GM12878 (cell line): Measurements from ENCODE around the gene B3GNT8. TPM values are rescaled to one million over a fixed set of nuclear protein-coding genes. Genes with fewer than 3 reads are reported as not detected.

Source experiments
- E4F1 ChIP-seq: fragments of 450-650 bp; IDR thresholded peaks from 2 replicates; pipeline ENCODE4 v1.6.1; 2018; ENCODE audit warnings: borderline replicate concordance, mild to moderate bottlenecking; ENCODE audit not compliant: partially characterized antibody
- EP300 ChIP-seq, 2 experiments: fragments of 150-350 bp in 1 of 2; IDR thresholded peaks; 2 replicates each; pipeline ENCODE4 v1.6.1; 2011 to 2012; ENCODE audit warnings: low read depth in 2 of 2, low read length in 2 of 2, borderline replicate concordance in 1 of 2, improper control_type of control experiment in 1 of 2, inconsistent platforms in 1 of 2; ENCODE audit not compliant: control insufficient read depth in 1 of 2
- HCFC1 ChIP-seq: fragments of 150-350 bp; IDR thresholded peaks from 2 replicates; pipeline ENCODE4 v1.6.1; 2014; ENCODE audit warnings: low read length
- MAX ChIP-seq: IDR thresholded peaks from 2 replicates; pipeline ENCODE4 v1.6.1; 2012; ENCODE audit warnings: low read depth, low read length, improper control_type of control experiment
- NKRF ChIP-seq: fragments of 450-650 bp; conservative IDR thresholded peaks from 2 replicates; pipeline ENCODE4 v1.6.1; 2017; ENCODE audit warnings: mild to moderate bottlenecking, moderate library complexity
- PRDM15 ChIP-seq: fragments of 450-650 bp; formaldehyde crosslinking; IDR thresholded peaks from 2 replicates; pipeline ENCODE4 v1.4.0; 2020; ENCODE audit warnings: mild to moderate bottlenecking, moderate library complexity
- RELA ChIP-seq: fragments of 450-650 bp; IDR thresholded peaks from 2 replicates; pipeline ENCODE4 v1.8.0; 2014; ENCODE audit warnings: borderline replicate concordance; ENCODE audit not compliant: partially characterized antibody
- SRF ChIP-seq, 2 experiments: IDR thresholded peaks; 2 replicates each; pipeline ENCODE4 v1.6.1; 2011; ENCODE audit warnings: low read depth in 2 of 2, low read length in 2 of 2, mild to moderate bottlenecking in 1 of 2, moderate library complexity in 1 of 2
- ZNF274 ChIP-seq: IDR thresholded peaks from one replicate; pipeline ENCODE4 v1.8.0; 2011; ENCODE audit not compliant: insufficient read length, insufficient read depth
- polyA plus RNA-seq, 11 experiments: library from polyadenylated mRNA; depleted of rRNA in 4 of 11; unstranded in 6 of 11; stranded (reverse) in 5 of 11; fragments of >200 nt; fragmentation: Nextera tagmentation in 4 of 11; fragmentation: Illumina TruSeq in 1 of 11; extraction: Ambion mirVana in 4 of 11; extraction: Trizol in 1 of 11; gene quantifications; 1 replicate in 1 of 11; 2 replicates in 10 of 11; pipeline versions ENCODE4 v1.2.1 to v1.2.3, GENCODE V29; 2011 to 2016; ENCODE audit warnings: inconsistent platforms in 2 of 11, missing spikeins in 2 of 11, low read depth in 1 of 11
- total RNA-seq, 4 experiments: library from RNA; depleted of rRNA in 3 of 4; stranded (reverse); fragments of >200 nt in 3 of 4; fragmentation: Illumina TruSeq in 1 of 4; extraction: Trizol in 1 of 4; gene quantifications; 2 replicates each; pipeline versions ENCODE4 v1.2.1 to v1.2.3, GENCODE V29; 2013 to 2021

B3GNT8 gene
- total and polyA plus RNA-seq, 10 of the 15 experiments (the other 5 are each of a cell fraction or from before 2014, with no cell fraction given): 0.06 to 1.2 (median 0.31) TPM; not detected in 4

GRCh38 chr19:41449079-41449864, 22.1 kb upstream of the B3GNT8 start (continued):
- peak; percentile 13; the same call in 1 of the 2 replicates for TF ChIP-seq MAX
- TF ChIP-seq RELA: peak; percentile 23
- TF ChIP-seq ZNF274: no peak
- no peak; the same call in 1 of the 2 replicates for TF ChIP-seq HCFC1
- no peak for TF ChIP-seq PRDM15 (CRISPR knock-in tag)
- no peak for TF ChIP-seq SRF (IDR thresholded peaks at IDR 0.05; ENCODE audit: low read depth in 2 of 2, low read length in 2 of 2)
- TF ChIP-seq E4F1: no peak
- TF ChIP-seq EP300 (IDR thresholded peaks at IDR 0.05; ENCODE audit: borderline replicate concordance in 1 of 2, control insufficient read depth in 1 of 2, low read depth in 2 of 2, low read length in 2 of 2): no peak
- no peak for TF ChIP-seq NKRF
